Fibroblast of skin of left quadriceps (primary cell): ENCODE measurements around the gene UNC45A.
A peak's percentile ranks its signal among the peaks of the same experiment; 100 is the strongest.
"Not testable (repeated sequence)": the region's sequence is repeated elsewhere in the genome, so short reads cannot be mapped to it uniquely, and the experiment has no call there.

Experiments used
- DNase-seq, 2 experiments: peaks; one replicate each; pipeline ENCODE4 v3.0.0-alpha.2; 2013; ENCODE audit warnings: low read depth in 2 of 2

The UNC45A gene

GRCh38 chr15:90916461-90916860 is 18.6 kb upstream of the UNC45A start:
- DNase-seq, result no peak

- no peak for DNase-seq
Measured at GRCh38 chr15:90917569-90917968, 17.5 kb upstream of the UNC45A start.

- DNase-seq, result no peak
Measured at GRCh38 chr15:90918034-90918788, 16.9 kb upstream of the UNC45A start.

- no peak for DNase-seq
Measured at GRCh38 chr15:90918835-90919234, 16.2 kb upstream of the UNC45A start.

- no peak for DNase-seq
Measured at GRCh38 chr15:90921887-90922286, 13.2 kb upstream of the UNC45A start.

GRCh38 chr15:90922712-90923322 is 12.3 kb upstream of the UNC45A start:
- not testable (repeated sequence) for DNase-seq

- DNase-seq, result no peak
Measured at GRCh38 chr15:90924375-90924774, 10.7 kb upstream of the UNC45A start.

GRCh38 chr15:90926766-90927165 is 8.3 kb upstream of the UNC45A start:
- DNase-seq, result not testable (repeated sequence)

GRCh38 chr15:90928106-90928505 is 7.0 kb upstream of the UNC45A start:
- DNase-seq, result not testable (repeated sequence)

GRCh38 chr15:90929246-90930019 is 5.7 kb upstream of the UNC45A start:
- DNase-seq, result no peak

GRCh38 chr15:90930861-90931574 is 4.1 kb upstream of the UNC45A start:
- no peak for DNase-seq

GRCh38 chr15:90931575-90931827 is 3.6 kb upstream of the UNC45A start:
- DNase-seq, result no peak

GRCh38 chr15:90931828-90932659 is 3.0 kb upstream of the UNC45A start, which contains the start of gene HDDC3:
Gene HDDC3 (minus strand): TSS chr15:90932549. CDS start chr15:90932540, 9 bp downstream.
- peak; percentile 42 to 47 for DNase-seq

- no peak for DNase-seq
Measured at GRCh38 chr15:90932660-90932991, 2.5 kb upstream of the UNC45A start.

- no peak for DNase-seq
Measured at GRCh38 chr15:90933301-90933700, 1.8 kb upstream of the UNC45A start.

GRCh38 chr15:90934256-90934948 is 683 bp upstream of the UNC45A start:
- DNase-seq, result peak; percentile 45 to 46

GRCh38 chr15:90936823-90937222 is 1.7 kb downstream of the UNC45A start:
- no peak for DNase-seq

- no peak for DNase-seq
Measured at GRCh38 chr15:90938261-90938660, 3.2 kb downstream of the UNC45A start.

GRCh38 chr15:90939756-90940155 is 4.7 kb downstream of the UNC45A start:
- DNase-seq, result no peak

GRCh38 chr15:90941038-90941437 is 6.0 kb downstream of the UNC45A start:
- DNase-seq, result no peak
